IPS DF 4.7 (cell line): ENCODE measurements around the gene ARMH1.
"Not testable (repeated sequence)": the region's sequence is repeated elsewhere in the genome, so short reads cannot be mapped to it uniquely, and the experiment has no call there.

Experiments used
- DNase-seq: peaks from one replicate; pipeline ENCODE4 v3.0.0-alpha.2; 2013; ENCODE audit warnings: low spot score; ENCODE audit errors: extremely low read depth

Gene ARMH1

GRCh38 chr1:44721485-44722361 lies 47.2 kb downstream of the ARMH1 start:
- no peak for DNase-seq

- DNase-seq, result no peak
These were observed 48.5 kb downstream of the ARMH1 start for GRCh38 chr1:44723064-44723463.

DNA sequence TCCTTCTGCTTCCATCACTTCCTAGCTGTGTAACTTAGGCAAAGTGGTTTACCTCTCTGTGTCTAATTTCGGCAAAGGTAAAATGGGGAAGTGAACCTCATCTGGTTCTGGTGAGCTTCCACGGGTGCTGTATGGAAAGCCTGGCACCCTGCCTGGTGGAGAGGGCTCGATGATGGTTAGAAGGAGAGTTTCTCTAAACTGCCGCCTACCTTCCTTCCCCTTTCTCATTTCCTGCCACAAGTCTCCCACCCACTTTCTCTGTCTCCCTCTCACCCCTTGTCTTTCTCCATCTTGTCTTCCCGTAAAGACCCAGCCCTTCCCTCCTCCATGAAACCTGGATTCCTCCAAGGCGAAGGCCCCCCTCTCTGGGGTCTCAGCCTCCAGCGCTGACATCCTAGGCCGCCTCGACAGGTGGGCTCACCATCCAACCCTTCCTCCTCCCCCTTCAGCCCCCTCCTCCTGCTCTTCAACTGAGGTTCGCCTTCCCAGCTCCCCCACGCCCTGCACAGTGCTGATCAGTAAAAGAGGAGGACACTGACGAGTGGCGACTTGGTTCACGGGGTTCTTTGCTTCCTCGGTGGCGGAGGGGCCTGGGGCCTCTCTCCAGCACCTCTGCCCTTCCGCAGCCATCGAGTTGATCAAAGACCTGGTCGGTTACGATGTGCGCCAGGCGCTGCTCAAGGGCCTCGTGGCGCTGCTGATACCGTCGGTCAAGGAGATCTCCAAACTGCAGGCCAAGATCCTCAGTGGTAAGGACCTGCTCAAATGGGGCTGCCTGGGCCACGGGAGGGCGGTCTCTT lies 49.2 kb downstream of the ARMH1 start:
- no peak for DNase-seq

- DNase-seq, result no peak
These were observed 49.9 kb downstream of the ARMH1 start for GRCh38 chr1:44724296-44724954.

DNA sequence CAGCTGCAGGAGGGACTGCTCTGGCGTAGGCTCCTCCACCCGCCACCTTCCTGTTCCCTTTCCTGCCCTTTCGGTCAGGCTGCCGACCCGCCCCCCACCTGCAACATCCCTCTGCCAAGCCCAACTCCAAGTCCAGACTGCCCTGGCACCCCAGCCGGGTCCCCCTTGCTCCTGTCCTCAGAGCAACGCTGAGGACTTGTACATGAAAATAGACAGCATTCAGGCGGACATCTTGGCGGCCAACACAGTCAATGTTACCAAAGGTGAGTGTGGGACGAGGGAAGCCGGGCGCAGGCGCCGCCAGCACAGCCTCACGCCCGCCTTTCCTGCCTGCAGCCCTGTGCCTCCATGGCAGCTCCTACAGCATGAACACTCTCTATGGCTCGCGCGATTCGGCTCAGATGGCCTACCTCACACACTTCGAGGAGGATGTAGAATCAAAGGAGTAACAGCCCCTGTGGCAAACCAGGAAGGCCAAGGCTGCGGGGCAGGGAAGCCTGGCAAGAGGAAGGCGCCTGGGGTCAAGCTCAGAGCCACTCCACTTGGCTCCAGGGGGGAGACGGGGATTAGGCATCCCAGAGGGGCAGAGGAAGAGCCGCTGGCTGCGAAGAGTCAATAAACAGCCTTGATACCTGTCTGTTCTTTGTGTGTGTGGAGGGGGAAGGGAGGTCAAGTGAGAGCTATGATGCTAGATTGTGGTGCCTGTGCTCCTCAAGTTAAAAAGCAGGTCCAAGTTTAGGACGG lies 50.6 kb downstream of the ARMH1 start:
- DNase-seq, result no peak

DNA sequence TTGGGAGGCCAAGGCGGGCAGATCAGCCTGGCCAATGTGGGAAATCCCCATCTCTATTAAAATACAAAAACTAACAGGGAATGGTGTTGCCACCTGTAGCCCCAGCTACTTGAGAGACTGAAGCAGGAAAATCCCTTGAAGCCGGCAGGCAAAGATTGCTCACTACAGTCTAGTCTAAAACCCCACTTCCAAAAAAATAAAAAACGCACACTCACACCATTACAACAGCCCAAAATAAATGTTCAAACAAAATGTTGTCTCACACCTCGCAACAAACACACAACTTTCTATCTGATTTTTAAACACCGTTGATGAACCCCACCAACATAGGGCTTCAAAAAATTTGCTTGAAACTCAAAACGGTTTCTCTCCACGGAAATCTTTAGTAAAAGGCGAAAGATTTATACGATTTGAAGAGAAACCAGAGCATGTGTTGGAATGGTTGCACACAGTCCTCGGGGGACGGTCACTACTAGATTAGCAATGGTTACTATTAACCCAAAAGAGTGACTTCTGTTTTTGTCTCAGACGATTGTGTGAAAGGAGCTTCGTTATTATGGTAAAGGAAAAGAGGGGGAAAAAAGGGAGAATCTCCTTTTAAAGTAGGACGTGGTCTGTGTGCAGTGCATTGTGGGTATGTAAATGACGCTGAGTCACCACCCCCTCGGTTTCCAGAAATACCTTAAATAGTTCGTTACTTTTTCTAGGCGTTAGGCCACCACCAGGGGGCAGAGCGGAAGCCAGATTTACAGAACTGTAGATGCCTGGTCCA lies 56.4 kb downstream of the ARMH1 start, which contains the start of gene RNU5D-1:
Gene RNU5D-1 (minus strand): TSS at position 430 of the 772 bp plus-strand sequence.
- DNase-seq, result peak; percentile 90

DNA sequence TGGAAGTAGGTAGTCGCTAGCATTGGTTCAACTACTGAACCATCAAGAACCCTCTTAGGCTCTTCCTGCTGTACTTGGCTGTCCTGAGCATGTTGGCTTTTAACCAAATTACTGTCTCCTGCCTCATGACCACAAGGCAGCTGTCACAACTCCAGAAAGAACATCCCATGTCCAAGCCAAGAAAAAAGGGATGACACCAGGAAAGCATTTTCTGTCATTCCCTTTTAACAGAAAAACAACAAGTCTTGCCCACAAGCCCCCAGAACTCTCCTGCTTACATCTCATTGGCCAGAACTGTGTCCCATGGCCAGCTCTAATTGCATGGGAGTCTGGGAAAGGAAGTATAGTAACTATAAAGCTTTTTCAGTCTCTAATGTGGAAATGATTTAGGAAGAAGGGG lies 58.9 kb downstream of the ARMH1 start:
- no peak for DNase-seq

DNA sequence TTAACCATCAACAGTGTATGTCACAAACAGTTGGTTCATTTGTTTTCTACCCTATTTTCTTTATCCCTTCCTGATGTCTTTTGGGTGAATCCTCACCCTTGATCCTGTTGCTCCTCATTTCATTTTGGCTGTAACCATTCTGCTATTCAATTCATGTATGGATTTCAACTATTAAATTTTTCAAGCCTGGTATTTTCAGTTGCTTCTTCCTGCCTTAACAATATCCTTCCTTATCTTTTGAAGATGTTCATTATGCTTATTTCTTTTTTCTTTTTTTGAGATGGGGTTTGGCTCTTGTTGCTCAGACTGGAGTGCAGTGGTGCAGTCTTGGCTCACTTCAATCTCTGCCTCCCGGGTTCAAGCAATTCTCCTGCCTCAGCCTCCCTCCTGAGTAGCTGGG lies 59.3 kb downstream of the ARMH1 start:
- no peak for DNase-seq

- DNase-seq, result no peak
These were observed 61.5 kb downstream of the ARMH1 start for GRCh38 chr1:44735992-44736391.

DNA sequence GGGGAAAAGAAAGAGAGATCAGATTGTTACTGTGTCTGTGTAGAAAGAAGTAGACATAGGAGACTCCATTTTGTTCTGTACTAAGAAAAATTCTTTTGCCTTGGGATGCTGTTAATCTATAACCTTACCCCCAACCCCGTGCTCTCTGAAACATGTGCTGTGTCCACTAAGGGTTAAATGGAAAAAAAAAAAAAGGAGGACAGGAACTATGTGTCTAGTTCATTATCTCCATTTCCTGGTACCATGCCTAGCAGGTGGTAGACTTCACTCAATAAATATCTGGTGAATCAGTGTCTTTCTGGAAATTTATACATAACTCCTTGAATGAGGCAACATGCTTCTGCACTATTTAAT lies 64.4 kb downstream of the ARMH1 start:
- DNase-seq, result not testable (repeated sequence)

DNA sequence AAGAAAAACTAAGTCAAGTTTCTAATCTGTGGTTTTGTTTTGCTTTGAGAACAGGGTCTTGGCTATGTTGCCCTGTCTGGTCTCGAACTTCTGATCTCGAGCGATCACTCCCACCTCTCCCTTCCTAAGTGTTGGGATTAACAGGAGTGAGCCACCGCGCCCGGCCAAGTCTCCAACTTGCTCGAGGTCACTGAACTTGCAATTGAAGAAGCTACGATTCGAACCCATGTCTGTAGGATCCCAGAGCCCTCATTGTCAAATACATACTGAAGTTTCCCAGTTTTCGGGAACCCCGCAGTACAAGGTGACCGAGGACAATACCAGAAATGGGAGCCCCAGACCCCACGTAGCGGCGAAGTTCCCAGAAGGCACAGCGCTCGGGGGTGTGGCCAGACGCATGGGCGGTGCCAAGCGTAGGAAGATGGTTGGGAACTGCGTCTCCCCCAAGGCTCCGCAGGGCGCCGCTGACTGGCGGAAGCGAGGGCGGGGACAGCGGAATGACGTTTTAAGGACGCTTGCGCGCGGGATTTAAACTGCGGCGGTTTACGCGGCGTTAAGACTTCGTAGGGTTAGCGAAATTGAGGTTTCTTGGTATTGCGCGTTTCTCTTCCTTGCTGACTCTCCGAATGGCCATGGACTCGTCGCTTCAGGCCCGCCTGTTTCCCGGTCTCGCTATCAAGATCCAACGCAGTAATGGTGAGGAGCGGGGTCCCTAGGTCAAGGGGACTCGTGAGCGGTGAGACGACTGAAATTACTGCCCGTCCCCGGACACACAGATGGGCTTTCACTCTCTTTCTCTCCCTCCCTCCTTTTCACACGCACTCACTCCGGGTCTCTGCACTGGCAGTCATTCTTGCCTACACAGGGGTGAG lies 65.0 kb downstream of the ARMH1 start, which contains the start of gene KIF2C:
Gene KIF2C (plus strand): TSS at position 531 of the 872 bp plus-strand sequence. CDS start 96 bp downstream, at position 627.
- peak; percentile 92 for DNase-seq

- DNase-seq, result no peak
These were observed 65.7 kb downstream of the ARMH1 start for GRCh38 chr1:44740179-44740617.

- DNase-seq, result no peak
These were observed 68.7 kb downstream of the ARMH1 start for GRCh38 chr1:44743211-44743610.

GRCh38 chr1:44747878-44748277 lies 73.4 kb downstream of the ARMH1 start:
- DNase-seq, result no peak

DNA sequence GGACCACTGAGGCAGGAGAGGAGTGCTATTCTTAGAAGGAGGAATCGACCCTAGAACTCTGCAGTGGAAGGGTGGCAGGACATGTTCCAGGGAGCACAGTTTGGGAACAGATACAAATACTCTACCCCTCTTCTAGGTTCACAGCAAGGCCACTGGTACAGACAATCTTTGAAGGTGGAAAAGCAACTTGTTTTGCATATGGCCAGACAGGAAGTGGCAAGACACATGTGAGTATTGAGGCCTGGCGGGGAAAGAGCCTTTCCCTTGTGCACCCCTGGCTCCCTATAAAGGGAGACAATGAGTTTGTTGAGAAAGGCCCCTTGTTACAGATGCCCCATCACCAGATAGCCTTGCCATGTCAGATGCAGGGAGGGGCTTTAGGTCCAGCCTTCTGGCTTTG lies 82.9 kb downstream of the ARMH1 start:
- no peak for DNase-seq

DNA sequence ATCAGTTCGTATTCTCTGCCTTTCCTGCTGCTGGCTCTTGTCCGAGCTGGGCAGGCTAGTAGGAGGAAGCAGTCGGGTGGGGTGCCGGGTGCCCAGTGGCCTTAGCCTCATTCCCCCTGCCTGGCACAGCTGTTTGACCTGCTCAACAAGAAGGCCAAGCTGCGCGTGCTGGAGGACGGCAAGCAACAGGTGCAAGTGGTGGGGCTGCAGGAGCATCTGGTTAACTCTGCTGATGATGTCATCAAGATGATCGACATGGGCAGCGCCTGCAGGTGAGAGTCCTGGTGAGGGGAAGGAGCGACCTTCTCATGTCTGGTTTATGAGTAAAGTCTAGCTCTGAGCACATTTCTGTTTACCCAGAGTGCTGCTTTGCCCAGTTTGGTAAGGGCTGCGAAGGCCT lies 84.6 kb downstream of the ARMH1 start:
- DNase-seq, result no peak

GRCh38 chr1:44760876-44761275 lies 86.4 kb downstream of the ARMH1 start:
- DNase-seq, result no peak

GRCh38 chr1:44766421-44766820 lies 91.9 kb downstream of the ARMH1 start:
- not testable (repeated sequence) for DNase-seq
